T1000 (cell line): Measurements from ENCODE around the gene RAB6A.
A peak's percentile ranks its signal among the peaks of the same experiment; 100 is the strongest.

Experiments used
- DNase-seq: peaks from one replicate; lab custom pipeline; 2025; ENCODE audit warnings: mixed read lengths; lab: John Stamatoyannopoulos, UW

Gene RAB6A

GRCh38 chr11:73653996-73654395, 106.9 kb downstream of the RAB6A start:
- DNase-seq = no peak

GRCh38 chr11:73652856-73653559, 107.9 kb downstream of the RAB6A start:
- DNase-seq = no peak

- no peak for DNase-seq
These were observed 108.7 kb downstream of the RAB6A start for GRCh38 chr11:73652046-73652730.

- DNase-seq = no peak
These were observed 109.2 kb downstream of the RAB6A start for GRCh38 chr11:73651661-73652045.

- DNase-seq = no peak
These were observed 109.6 kb downstream of the RAB6A start for GRCh38 chr11:73651252-73651651.

GRCh38 chr11:73650400-73650799, 110.5 kb downstream of the RAB6A start:
- no peak for DNase-seq

- no peak for DNase-seq
These were observed 111.7 kb downstream of the RAB6A start for GRCh38 chr11:73649206-73649605.

GRCh38 chr11:73648571-73649046, 112.3 kb downstream of the RAB6A start:
- DNase-seq = no peak

GRCh38 chr11:73648121-73648520, 112.8 kb downstream of the RAB6A start:
- DNase-seq = no peak

- peak; percentile 78 for DNase-seq
These were observed 113.3 kb downstream of the RAB6A start for GRCh38 chr11:73647459-73648100.

- no peak for DNase-seq
These were observed 114.8 kb downstream of the RAB6A start, which contains the start of gene PLEKHB1 for GRCh38 chr11:73645972-73646631. TSS of gene PLEKHB1 (plus strand) at chr11:73646581. CDS start at chr11:73646609, 28 bp downstream.

GRCh38 chr11:73645121-73645969, 115.5 kb downstream of the RAB6A start:
- no peak for DNase-seq

- DNase-seq = no peak
These were observed 119.2 kb downstream of the RAB6A start for GRCh38 chr11:73641668-73642067.

GRCh38 chr11:73640592-73640991, 120.3 kb downstream of the RAB6A start:
- no peak for DNase-seq

GRCh38 chr11:73637012-73637411, 123.9 kb downstream of the RAB6A start:
- DNase-seq = no peak

GRCh38 chr11:73636249-73636648, 124.6 kb downstream of the RAB6A start:
- no peak for DNase-seq

GRCh38 chr11:73635721-73636120, 125.2 kb downstream of the RAB6A start:
- DNase-seq = no peak

- no peak for DNase-seq
These were observed 126.9 kb downstream of the RAB6A start for GRCh38 chr11:73633999-73634398.

- DNase-seq = no peak
These were observed 127.9 kb downstream of the RAB6A start for GRCh38 chr11:73632996-73633395.

GRCh38 chr11:73629907-73630306, 131.0 kb downstream of the RAB6A start:
- no peak for DNase-seq

GRCh38 chr11:73625696-73626318, 135.1 kb downstream of the RAB6A start:
- peak; percentile 5 for DNase-seq
